GM19467 (cell line): ENCODE measurements around the gene TSSK1B.
"Not testable (repeated sequence)": the region's sequence is repeated elsewhere in the genome, so short reads cannot be mapped to it uniquely, and the experiment has no call there.

Experiments
- ATAC-seq: cut with Tn5 transposase; IDR thresholded peaks from one replicate; pipeline ENCODE4 v1.9.1; 2021; ENCODE audit warnings: mild to moderate bottlenecking, moderate library complexity; ENCODE audit not compliant: unreplicated experiment

TSSK1B gene, protein sequence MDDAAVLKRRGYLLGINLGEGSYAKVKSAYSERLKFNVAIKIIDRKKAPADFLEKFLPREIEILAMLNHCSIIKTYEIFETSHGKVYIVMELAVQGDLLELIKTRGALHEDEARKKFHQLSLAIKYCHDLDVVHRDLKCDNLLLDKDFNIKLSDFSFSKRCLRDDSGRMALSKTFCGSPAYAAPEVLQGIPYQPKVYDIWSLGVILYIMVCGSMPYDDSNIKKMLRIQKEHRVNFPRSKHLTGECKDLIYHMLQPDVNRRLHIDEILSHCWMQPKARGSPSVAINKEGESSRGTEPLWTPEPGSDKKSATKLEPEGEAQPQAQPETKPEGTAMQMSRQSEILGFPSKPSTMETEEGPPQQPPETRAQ

DNA sequence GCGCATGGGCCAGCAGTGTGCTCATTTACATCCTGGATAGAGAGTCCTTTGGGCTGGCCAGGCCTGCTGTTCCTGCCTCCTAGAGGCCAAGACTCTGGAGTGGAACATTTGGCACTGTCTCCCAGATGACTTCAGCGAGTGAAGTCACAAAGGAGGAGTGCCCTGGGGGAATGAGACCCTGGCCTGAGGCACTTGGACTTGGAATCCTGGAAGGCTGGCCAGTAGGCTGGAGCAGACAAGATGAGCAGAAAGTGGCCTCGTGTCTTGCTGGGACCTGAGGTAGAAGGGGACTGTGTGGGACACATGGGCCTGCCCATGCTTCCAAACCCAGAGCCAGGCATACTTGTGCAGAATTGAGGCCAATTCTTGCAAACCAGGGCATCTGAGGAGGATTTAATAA lies at the start of gene TSSK1B:
TSS of gene TSSK1B (minus strand) at position 101 of the 400 bp plus-strand sequence. CDS start 150 bp downstream, outside the sequence.
- ATAC-seq, result no peak

DNA sequence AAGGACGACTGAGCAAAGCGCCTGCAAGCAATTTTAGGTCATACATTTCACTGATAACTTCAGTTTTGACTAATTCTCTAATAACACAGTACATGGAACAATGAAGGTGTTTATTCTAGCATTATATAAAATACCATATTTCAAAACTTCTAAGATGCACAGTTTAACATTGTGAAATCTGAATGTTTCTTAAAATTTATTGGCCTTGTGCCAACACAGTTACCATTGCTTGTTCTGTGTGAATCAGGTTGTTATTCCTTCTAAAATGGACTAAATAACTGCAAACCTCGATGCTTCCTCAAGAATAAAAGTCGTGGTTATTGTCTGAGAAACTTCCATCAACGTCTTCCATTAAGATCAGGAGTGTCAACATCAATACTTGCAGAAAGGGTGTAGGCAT lies 45.5 kb upstream of the TSSK1B start:
- ATAC-seq, result no peak

DNA sequence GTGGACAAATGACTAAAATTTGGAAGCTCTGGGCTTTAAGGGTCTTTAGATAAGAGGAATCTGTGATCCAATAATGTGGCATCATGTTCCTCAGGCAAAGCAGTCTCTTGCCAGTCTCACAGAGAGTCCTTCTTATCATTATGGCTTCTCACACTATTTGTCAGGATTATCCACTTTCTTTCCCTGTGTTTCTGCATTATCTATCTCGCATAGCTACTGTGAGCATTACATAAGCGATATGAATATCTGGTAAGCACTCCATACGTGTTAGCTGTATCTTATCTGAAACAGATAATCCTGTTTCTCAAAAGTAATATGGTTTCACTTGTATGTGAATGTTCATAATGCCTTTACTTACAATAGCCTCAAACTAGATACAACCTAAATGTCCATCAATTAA lies 43.9 kb upstream of the TSSK1B start:
- no peak for ATAC-seq

DNA sequence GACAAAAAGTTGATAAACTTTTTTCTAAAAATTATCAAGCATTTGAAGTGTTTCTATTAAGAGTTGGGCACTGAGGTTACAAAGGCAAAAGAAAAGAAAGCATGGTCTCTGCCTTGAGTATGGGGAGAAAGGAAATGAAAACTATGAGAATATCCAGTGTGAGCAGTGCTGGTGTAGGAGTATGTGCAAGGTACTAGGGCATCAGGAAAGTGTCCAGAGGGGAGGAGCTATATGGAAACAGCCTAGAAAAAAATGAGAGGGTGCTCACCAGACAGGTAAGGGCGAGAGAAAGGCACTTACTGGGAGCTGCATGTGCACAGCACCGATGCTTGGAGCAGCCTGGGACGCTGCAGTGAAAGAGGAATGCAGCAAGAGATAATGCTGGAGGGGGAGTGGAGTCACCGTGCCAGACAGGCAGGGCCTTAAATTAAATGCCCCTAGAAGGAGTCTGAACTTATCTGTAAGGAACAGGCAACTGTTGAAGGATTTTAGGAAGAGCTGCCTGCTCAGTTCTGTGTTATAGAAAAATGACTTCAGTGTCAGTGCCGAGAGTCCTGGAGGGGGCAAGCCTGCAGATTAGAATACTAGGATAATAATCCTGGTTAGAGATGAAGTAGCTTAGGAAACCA lies 39.4 kb upstream of the TSSK1B start:
- ATAC-seq, result no peak

DNA sequence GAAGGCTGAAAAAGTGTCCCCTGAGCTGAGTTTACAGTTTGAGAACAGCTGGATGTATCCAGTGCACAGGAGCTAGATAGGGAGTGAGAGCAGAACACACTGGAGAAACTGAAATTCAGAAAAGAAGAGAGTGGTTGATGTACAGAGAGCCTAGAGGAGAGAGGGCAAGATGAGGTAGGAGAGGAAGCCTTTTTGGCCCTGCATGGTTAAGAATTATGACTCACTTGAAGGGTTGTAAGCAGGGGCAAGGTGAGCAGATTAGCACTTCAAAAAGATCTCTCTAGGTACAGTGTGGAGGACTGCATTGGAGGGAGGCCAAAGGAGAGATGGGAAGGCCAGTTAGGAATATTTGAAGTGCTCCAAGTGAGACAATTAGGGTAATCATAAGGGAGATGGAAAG lies 28.2 kb upstream of the TSSK1B start:
- ATAC-seq, result no peak

DNA sequence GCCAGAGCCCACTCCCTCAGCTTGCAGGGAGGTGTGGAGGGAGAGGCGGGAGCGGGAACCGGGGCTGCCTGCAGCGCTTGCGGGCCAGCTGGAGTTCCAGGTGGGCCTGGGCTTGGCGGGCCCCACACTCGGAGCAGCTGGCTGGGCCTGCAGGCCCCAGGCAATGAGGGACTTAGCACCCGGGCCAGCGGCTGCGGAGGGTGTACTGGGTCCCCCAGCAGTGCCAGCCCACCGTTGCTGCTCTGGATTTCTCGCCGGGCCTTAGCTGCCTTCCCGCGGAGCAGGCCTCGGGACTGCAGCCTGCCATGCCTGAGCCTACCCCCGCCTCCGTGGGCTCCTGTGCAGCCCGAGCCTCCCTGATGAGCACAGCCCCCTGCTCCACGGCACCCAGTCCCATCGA lies 22.3 kb upstream of the TSSK1B start:
- not testable (repeated sequence) for ATAC-seq

DNA sequence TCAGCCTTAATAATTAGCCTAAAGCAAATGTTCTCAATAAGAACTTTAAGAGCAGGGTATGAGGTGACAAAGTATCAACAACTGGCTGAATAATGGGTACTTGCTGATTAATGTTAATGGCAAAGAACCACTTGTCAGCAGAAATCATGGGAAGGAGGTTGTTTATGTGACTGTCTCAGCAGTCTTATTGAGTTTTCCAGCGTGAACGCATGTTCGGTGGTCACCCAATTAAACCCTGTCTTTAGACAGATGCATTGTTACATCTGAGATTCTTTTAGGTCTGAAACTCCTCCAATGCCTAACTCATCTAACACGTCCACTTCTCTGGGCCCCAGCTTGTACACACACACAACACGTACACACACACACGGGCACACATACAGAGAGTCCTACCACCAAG lies 18.2 kb upstream of the TSSK1B start:
- no peak for ATAC-seq

DNA sequence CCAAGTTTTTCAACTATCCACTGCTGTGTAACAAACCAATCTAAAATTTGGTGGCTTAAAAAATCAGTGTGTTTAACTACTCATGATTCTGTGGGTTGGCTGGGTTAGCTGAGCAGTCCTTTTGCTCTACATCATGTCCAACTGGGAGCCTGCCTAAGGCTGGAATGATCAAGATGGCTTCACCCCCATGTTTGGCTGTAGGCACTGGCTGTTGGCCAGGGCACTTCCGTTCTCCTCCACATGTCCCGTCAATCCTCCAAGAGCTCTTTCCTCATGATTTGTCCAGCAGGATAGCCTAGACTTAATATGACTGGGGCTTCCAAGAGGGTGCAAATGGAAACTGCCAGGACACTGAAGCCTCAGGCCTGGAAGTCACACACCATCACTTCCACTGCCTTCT lies 17.0 kb upstream of the TSSK1B start:
- ATAC-seq, result no peak

DNA sequence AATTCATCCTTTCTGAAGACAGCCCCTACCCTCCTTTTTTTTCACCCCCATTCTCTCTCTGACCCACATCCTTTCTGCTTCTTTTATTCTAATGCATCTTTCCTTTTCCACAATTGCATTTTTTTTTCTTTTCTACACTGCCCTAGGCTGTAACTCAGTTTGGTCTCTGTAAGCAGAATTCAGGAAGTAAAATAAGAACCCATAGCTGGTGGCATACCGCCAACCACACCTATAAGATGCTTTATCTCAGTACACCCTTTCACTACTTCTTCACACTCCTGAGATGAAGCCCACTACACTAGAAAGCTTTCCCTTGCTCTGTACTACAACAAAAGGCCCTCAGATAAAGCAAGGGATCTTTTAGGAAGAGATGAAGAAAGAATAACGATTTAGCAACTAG lies 16.1 kb upstream of the TSSK1B start:
- no peak for ATAC-seq

DNA sequence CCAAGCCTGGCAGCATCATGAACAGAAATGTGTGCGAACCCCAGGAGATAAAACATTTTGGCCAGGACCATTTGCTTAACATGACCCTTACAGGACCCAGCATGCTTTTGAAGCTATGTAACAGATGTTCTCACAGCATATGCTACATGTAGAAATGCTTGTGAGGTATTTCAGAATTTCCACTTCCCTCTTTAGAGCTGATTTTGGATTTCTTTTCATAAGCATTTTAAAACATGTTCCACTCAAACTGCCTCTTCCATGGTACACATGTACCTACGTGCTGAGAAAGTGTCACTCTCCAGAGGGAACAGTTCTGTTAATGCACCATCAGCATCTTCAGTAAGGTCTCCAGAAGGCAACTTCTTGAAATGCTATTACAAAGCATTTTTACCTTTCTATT lies 15.7 kb upstream of the TSSK1B start:
- ATAC-seq, result no peak

DNA sequence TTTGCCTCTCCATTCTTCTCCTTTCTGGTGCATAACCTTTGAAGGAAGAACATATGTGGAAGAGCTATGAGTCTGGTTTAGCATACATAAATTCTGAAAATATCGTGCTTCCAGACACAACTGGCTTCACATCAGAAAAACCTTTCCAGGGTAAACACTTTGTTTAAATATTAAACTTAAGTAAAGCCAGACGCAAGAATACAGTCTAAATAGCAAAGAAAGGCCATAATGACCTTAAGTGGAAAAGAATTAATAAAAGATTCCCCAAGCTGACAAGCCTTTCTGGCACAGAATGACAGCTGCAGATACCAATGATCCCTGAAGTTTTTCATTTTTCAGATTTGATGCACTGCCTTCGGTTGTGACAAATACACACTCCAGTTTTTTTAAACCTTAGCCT lies 13.5 kb upstream of the TSSK1B start:
- no peak for ATAC-seq

DNA sequence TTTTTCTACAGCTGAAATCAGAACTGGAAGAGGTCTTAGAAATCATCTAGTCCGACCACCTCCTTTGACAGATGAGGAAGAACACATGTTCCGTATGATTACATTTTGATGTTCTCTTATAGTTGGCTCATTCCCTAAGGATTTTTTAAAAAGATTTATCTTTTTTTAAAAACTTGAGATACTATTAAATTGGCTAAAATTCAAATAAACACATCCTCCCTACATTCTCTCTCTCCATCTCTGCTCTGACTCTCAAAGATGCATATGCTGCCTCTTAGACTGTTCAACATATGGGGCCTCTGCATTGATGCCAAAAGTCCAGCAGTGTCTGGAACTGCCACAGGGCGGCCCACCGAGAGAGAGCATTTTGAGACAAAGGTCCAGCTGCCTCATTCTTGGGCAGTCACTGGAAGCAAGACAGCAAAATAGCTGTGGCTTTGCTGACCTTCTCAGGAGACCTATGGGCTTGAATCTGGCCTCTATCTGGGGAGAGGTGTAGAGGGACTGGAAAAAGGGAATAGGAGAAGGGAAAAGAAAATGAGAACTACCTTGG lies 12.8 kb upstream of the TSSK1B start:
- no peak for ATAC-seq

DNA sequence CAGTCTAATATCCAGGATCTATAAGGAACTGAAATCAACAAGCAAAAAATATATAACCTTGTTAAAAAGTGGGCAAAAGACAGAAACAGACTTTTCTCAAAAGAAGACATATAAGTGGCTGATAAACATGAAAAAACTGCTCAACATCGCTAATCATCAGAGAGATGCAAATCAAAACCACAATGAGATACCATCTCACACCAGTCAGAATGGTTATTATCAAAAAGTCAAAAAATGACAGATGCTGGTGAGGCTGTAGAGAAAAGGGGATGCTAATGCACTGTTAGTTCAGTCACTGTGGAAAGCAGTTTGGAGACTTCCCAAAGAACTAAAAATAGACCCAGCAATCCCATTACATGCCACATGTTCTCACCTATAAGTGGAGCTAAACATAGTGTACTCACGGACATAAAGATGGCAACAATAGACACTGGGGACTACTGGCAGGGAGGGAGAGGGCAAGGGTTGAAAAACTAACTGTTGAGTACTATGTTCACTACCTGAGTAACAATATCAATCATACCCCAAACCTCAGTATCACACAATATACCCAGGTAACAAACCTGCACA lies 11.7 kb upstream of the TSSK1B start:
- ATAC-seq, result no peak

DNA sequence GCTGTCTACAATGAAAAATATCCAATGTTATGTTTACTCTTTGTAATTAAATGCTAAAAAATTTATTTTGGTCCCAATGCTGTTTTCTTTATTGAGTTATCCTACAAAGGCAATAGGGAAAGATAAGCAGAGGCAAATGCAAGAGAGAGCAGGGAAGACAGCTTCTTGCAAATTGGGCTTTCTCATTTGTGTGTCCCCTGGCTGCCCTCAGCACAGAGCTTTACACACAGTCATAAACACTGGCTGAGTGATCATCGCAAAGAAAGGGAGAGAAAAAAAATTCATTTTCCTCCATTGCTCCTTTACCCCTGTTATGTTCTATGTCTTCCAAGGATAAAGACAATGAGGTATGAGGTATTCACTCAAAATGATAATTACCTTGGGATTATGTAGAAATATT lies 2.3 kb upstream of the TSSK1B start:
- ATAC-seq, result no peak

DNA sequence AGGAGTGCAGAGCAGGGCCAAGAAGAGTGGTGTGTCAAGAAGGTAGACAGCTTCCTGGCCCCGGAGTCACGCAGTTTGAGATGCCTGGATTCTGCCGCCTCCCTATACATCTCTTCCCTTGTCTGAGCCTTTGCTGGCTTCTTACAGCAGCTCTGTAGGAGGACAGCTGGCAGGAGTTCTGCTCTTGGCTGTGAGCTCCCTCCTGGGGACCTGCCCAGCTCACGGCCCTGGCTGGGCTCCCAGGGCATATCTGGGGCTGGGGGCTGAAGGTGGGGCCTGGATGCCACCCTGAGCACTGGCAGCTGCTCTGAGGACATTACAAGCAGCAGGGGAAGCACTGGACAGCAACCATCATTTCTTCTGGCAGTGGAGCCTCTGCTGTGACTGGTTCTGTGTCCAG lies 786 bp upstream of the TSSK1B start:
- ATAC-seq, result no peak

DNA sequence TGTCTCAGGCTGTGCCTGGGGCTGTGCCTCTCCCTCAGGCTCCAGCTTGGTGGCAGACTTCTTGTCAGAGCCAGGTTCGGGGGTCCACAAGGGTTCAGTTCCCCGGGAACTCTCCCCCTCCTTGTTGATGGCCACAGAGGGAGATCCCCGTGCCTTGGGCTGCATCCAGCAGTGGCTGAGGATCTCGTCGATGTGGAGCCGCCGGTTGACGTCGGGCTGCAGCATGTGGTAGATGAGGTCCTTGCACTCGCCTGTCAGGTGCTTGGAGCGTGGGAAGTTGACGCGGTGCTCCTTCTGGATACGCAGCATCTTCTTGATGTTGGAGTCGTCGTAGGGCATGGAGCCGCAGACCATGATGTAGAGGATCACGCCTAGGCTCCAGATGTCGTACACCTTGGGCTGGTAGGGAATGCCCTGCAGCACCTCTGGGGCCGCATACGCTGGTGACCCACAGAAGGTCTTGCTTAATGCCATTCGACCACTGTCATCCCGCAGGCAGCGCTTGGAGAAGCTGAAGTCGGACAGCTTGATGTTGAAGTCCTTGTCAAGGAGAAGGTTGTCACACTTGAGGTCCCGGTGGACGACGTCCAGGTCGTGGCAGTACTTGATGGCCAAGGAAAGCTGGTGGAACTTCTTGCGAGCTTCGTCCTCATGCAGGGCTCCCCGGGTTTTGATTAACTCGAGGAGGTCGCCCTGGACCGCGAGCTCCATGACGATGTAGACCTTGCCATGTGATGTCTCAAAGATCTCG lies 752 bp downstream of the TSSK1B start:
- no peak for ATAC-seq

DNA sequence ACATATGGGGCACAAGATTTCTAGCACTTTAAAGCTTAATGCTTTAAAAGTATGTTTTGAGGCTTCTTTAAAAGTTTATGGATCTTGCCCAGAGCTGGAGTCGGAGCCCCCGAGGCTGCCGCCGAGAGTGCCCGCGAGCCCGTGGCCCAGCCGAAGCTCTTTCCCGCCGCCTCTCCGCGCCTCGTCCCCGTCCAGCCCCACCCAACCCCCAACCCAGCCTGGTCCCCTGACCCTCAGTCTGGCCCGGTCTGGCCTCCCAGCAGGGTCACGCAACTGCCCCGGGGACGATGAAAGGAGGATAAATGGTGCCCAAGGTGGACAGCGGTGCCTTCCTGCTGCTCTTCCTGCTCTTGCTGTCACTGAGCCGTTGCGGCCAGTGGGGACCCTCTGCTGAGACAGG lies 1.7 kb downstream of the TSSK1B start:
- no peak for ATAC-seq

DNA sequence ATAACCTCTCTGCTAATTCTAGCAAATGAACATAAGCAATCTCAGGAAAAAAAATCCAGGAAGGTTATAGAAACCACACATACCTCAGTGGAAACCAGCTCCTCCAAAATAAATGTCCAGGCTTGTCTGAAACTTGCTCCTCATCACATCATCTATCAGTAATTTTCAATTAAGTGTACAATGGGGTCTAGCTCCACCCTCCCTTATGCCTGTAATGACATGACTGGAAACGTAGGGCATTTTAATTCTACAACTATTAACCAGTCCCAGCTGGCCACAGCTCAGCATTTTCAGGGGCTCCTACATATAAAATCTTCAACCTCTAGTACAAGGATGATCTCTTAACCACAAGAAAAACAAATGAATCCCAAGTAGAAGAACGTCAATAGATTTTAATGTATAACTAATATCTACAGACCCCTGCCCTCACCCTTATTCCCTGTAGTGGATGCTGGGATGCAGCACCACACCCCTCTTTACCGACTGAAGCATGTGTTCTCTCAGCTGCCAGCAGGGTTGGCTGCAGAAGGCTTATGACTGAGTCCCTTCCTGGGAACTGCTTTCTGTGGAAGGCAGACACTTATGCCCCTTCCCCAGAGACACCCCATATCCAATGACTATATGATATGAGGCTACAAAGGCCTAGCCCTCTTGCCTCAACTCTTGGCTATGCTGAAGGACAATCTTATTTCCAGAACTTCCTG lies 6.8 kb downstream of the TSSK1B start:
- no peak for ATAC-seq

DNA sequence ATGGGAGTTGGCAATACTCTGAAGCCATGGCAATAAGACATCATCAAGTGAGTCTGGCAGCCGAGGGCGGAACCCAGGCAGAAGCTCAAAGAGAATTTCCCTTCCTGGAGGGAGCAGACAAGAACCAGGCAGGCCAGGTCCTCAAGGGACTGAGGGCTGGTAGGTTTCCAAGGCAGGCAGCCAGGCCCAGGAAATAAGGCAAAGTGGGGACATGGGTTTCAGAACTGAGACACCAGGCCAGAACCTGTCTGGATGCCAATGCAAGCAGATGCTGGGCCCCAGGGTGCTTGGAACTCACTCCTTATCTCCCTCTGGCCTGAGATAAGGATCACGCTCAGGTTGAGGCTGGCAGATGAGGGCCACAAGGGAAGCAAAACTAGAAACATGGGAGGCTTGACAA lies 8.9 kb downstream of the TSSK1B start:
- no peak for ATAC-seq

DNA sequence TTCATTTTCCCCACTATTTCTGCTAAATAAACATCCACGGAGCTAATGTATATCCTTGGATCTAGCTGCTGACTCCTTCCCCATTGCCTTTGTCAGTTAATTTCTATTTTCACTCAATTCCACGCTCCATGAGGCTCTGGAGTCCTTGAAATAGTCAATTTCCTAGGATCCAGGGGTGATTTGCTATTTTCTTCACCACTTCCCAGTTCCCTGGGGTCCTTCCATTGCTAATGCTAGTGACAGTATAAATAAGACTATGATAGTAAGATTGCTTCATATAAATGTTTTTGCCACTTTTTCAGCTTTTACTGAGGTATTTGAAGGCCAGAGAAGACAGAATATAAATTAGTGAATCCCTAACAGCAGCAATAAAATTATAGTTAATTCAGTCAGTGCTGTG lies 13.1 kb downstream of the TSSK1B start:
- no peak for ATAC-seq

DNA sequence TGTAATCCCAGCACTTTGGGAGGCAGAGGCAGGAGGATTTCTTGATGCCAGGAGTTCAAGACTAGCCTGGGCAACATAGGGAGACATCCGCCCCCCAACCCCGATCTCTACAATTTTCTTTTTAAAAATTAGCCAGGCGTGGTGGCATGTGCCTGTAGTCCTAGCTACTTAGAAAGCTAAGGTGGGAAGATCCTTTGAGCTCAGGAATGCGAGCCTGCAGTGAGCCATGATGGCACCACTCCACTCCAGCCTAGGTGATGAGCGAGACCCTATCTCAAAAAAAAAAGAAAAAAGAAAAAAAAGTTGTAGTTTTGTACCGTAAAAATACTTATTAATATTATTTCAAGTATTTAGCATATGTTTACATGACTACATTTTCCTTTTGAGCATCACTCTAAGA lies 29.3 kb downstream of the TSSK1B start:
- no peak for ATAC-seq
